ENCODE data around the gene GAS7. TPM values are rescaled to one million over a fixed set of nuclear protein-coding genes. Genes with fewer than 3 reads are reported as not detected.

The GAS7 gene
- total RNA-seq, 1 donor from 2014 or later, result 81.5 TPM

DNA sequence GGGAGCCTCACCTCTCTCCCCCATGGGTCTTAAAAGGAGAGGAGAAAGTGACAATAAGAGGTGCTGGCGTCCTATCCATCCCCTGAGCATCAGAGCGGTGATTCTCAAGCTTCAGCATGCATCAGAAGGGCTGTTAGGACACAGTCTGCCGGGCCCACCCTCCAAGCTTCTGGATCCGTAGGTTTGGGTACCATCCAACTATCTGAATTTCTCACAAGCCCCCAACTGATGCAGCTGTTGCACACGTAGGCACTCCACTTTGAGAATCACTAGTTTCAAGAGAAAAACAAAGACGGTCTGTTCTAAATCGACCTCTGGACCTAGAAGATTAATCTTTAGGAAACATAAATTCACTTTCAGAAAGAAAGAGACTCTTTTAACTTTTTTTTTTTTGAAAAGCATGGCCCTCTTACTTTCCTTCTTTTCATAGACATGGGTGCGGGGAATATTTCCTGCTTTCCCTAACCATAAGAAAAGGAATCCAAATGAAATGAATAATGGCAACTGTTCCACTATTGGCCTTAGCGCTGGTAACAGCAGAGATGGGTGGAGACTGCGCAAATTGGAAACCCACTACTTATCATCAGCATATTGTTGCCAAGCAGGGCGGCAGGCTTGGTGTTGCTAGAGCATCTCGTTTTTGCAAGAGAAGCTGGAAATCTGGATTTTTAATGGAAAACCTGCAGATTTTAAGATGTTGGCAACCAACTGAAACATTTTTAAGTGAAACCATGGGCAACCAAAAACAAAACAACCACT is 144.4 kb downstream of the GAS7 start:
- DNase-seq (ENCODE audit: low spot score), result no peak

DNA sequence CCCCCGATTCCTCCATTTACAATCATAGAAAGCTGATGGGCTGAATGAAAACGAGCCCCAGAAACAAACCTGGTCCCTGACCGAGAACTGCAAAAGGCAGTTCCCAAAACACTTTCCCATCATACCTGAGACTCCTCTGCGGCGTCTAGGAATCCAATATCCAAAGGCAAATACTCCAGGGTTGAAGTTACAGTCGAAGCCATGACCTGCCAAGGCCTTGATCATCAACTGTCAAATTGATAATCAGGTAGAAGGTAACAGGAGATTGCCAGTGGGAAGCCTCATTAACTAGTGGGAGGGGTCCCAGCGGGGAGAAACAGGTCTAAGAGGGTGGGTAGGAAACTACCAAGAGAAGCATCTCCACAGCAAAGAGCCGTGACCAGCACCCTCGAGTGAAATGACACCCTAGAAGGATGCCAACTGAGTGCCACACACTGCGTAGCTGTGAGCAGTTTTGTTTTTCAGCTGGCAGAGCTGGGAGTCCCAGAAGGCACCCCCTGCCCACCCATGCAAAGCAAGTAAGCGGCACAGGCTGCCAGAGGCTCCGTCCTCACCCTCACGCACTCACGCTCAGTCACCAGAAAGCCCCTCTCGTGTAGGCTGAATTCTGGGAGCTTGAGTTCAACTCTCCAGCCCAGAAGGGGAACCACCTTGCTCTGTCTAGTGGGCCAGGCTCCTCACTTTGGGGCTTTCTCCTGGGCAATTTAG is 146.1 kb downstream of the GAS7 start:
- DNase-seq (ENCODE audit: low spot score), result no peak

DNA sequence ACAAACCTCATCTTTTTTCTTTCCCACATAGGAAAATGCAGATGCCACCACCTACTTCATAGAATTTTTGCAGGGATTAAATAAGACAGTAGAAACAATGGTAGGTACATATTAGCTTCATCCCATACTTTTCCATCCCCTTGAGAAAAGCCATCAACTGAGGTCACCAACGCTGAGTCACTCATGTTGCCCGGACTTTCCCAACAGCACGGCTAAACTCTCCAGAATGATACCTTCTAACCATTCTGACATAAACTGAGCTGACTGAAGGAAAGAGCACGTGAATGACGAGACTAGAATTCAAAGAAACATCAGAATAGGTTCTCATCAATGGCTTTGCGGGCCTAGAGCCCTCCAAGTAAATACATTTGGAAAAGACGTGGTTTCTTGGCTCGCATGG is 147.3 kb downstream of the GAS7 start:
- DNase-seq (ENCODE audit: low spot score), result no peak

DNA sequence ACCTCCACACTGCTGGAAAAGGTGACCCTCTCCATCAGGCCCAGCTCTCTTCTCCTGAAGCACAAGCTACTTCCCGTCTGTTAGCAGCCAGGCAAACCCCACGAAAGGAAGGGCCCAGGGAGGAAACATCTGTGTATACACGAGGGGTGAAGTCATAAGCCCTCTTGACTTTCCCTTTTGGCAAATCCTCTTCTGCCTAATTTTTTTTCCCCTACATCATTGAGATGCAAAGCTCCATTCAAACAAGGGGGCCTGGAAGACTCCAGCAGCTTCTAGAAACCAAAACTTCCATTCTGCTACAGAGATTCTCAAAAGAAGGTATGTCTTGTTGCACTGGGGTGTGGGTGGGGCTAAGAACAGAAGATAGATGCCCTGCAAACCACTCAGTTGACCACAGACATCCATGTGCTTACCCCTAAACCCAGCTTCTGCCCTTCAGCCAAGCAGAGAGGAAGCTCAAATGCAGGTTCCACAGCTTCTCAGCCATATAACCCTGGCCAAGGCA is 147.8 kb downstream of the GAS7 start:
- no peak for DNase-seq (ENCODE audit: low spot score)

DNA sequence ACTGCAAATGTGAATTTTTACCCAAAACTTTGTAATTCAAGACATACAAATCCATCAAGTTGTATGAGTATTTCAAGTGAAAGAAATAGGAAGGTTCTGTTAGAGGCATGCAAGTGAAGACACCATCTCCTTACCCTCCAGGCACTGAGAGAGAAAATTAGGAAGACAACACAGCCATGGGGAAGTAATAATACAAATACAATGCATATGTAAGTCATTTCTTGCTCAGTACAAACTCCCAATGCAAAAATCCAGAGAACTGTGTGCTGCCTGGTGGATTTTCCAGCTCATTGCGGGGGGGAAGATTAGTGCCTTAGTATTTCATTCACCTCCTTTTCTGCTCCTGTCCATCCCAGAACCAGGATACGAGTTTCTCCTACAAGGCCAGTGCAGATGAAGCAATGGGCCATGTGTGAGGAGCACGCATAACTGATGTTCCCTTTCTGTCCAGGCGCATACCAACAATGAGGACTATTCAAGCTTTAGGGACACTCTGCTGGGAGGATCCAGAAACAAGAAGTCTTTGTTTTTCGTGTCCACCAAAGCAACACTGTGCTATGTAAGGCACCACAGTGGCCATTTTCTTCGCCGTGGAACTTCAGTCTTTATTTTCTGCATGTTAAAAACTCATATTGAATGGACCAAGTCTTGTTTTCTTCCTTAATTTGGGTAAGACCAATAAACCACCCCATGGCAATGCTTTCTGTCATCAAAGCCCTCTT is 149.6 kb downstream of the GAS7 start:
- DNase-seq (ENCODE audit: low spot score), result no peak

DNA sequence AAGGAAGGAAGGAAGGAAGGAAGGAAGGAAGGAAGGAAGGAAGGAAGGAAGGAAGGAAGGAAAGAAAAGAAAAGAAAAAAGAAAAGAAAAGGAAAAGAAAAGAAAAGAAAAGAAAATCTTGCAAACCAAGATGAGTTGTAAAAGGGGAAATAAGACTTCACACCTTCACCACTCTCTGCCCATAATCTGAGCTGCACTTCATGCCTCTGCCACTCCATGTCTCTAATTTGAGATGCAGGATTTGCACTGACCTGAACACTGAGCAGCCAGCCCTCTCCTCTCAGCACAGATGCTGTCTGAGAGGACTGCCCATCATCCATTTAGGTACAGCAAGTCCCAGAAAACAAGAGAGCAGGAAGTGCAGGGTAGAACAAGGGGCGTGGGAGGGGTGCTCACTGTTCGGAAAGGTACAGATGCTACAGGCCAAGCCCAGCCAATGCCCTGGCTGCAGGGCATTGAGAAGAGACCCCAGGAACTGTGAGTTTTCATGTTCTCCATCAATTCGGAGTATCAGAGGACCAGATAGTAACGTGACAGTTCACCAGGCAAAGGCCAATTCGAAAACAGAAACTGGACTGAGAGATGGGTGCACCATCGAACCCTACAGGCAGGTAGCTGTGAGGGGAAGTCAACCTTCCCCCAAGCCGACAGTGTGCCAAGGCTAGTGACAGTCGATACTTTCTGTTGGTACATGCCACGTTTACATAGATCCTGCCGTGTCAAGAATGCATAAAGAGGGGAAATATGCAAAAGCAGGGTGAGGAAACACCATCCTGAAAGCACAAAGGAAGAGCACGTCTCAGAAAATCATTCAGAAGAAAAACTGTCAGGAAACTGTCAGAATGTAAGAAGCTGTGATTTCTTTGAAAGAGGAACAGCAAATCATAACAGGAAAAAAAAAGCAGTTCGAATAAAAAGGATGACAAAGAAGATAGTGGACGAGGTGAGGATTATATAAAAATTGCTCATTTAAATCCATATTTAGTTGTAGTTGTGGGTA is 151.3 kb downstream of the GAS7 start:
- DNase-seq (ENCODE audit: low spot score), result no peak

DNA sequence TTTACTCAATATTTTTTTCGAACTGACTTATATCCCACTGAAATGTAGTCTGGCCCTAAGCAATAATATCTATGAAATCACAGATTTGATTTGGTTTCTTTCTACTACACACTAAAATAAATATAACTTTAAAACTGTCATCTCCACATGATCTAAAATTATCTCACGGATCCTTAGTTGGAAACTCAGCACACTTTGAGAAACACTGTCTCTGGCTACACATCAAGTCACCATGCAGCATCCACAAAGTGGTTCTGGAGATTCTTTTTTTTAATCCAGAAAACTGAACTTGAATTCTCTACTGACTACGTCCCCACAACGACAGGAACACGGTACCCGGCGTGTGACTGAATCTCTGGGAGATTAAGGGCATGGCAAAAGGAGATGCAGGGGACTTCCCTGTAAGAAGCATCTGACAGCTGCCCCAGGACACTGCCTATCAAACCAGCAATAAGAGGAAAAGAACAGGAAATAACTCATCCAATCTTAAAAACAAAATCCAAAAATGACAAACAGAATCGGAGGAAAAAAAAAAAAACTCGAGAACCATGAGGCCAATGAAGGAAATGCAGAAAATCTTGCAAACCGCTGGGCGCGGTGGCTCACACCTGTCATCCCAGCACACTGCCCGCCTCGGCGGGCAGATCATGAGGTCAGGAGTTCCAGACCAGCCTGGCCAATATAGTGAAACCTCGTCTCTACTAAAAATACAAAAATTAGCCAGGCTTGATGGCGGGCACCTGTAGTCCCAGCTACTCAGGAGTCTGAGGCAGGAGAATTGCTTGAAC is 152.3 kb downstream of the GAS7 start:
- DNase-seq (ENCODE audit: low spot score), result no peak

DNA sequence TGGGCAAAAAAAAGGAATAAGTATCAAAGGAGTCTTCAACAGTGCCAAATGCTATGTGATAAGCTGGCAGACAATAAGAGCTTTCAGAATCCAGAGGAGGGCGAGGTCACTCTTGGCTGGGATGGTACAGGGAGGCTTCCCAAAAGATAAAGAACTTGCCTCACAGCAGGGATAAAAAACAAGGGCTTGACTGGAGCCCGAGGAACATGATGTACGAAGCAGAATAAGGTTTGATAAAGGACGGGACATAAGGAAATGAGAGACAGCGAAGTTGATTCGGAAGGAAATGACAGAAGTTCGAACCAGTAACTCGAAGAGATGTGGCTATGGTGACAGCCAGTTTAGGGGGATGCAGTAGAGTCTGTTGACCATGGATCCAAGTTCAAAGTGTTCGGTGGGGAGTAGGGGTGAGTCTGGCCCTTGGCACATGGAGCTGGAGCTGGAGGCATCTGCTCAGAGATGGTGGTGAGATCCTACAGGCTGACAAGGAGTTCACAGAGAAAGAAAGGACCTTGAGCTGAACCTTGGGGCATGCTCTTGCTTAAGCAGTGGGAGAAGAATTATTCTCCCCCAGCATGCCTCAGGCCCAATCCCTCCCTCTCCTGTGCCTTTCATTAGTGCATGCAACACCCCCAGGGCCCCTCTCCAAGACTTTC is 155.7 kb downstream of the GAS7 start:
- no peak for DNase-seq (ENCODE audit: low spot score)

DNA sequence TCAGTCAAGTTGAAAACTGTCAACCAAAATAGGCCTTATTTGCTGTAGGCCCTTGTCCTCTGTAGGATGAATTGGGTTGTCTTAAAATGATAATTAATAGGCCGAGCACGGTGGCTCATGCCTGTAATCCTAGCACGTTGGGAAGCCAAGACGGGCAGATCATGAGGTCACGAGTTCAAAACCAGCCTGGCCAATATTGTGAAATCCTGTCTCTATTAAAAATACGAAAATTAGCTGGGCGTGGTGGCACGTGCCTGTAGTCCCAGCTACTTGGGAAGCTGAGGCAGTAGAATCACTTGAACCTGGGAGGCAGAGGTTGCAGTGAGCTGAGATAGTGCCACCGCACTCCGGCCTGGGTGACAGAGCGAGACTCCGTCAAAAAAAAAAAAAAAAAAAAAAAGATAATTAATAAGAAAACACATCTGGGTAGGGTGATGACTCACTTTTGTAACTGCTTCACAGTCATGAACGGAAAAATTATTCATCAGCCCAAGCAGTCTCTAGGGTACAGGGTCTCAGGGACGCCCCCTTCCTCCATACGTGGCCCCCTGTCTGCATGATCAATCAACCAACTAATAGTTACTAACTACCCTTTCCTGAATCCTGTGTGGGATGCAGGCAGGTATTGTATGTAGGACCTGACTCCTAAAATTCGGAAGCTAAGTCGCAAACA is 156.4 kb downstream of the GAS7 start:
- DNase-seq (ENCODE audit: low spot score), result no peak

DNA sequence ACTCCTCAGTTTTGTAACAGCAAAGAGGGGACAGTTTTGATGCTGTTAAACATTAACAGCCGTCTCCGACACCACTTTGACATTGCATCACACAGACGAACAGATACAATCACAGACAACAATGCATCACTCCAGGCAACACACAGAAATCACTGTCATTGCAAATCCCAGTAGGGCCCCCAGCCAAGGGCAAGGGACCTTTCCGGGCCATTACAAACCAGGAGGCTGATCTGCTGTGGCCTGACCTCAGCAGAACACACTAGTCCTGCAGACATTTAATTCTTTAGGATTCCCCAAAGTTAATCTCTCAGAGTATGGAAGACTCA is 157.2 kb downstream of the GAS7 start:
- DNase-seq (ENCODE audit: low spot score), result no peak

DNA sequence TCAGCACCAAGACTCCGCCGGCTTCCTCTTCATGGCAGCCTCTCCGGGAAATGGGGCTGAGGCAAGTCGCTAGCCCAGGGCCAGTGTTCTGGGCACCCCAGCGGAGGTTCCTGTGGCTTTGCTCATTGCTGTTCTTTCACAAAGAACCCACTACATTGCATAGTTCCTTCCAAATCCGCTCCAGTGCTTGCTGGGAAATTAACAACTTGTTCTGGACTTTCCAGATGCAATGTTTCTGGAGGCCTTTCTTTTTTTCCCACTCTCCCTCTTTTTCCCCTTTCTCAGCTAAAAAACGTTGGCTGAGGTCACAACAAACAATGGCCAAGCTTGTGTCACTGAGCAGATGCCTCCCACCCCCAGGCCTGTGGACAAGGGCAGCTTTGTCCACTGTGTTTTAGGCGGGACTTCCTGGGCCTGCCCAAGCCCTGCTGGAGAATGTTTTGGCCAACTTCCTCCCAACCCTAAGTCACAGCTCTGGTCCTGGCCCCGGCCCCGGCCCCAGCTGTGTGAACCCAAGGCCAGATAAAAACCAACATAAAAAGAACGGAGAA is 161.8 kb downstream of the GAS7 start:
- DNase-seq (ENCODE audit: low spot score), result no peak

DNA sequence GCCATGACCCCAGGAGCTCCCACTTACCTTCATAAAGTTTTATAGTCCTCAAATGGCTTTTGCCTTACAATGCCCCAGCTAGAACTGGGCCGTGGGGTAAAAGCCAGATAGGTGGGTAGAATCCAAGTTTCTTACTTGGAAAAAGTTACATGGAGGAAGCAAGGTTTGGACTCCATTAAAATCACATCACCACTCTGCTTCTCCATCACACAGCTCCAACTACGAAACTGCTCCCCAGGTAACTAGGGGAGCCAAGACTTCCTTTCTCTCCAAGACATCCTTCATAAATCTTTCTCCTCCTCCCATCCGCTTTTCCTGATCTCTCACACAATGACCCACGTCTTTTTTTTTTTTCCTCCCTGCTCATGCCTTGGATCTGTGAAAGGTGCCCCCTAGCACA is 162.5 kb downstream of the GAS7 start:
- DNase-seq (ENCODE audit: low spot score), result no peak

DNA sequence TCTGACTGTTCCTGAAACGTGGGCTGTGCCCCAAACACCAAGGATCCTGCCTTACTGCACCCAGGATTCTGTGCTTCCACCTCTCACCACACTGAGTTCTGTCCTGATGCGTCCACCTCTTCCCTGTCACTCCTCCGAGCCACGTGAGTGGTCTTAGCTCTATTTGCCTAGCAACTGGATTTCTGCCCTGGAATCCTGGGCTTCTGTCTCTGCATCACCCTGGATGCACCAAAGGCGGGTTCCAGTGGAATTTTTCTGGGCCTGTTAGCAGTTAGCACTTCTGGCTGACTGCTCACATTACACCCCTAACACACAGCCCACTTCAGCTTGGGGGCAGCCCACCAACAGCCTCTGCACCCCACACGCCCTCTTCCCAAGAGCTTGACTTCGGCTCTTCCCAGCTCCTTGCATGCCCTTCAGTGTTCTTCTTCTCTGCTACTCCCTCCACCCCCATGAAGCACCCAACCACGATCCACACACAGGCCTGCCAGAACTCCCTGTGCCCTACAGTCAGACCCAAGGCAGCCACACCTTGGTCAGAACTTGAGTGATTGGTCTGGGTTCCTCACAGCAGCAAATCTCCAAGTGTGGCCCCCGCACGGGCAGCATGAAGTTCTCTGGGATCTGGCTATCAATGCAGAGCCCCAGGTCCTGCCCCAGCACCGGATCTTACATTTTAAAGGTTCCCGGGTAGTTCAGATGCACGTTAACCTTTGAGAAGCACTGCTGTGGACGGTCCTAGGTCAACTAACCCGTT is 163.5 kb downstream of the GAS7 start:
- DNase-seq (ENCODE audit: low spot score), result no peak

DNA sequence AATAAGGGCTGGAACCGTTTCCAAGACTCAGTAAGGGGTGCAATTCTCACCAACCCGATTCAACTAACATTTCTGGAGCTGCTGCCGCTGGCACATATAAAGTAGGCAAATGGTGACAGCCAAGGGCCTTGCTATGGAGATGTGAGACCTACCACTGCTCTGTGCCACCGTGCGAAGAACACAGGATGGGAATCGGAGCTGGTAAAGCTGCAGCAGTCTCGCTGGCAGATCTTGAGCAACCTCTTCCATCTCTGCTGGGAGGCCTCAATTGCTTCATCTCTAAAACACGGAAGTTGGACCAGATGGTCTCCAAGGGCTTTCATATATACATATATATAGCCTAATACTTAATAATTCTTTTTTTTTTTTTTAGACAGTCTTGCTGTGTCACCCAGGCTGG is 164.4 kb downstream of the GAS7 start:
- no peak for DNase-seq (ENCODE audit: low spot score)

DNA sequence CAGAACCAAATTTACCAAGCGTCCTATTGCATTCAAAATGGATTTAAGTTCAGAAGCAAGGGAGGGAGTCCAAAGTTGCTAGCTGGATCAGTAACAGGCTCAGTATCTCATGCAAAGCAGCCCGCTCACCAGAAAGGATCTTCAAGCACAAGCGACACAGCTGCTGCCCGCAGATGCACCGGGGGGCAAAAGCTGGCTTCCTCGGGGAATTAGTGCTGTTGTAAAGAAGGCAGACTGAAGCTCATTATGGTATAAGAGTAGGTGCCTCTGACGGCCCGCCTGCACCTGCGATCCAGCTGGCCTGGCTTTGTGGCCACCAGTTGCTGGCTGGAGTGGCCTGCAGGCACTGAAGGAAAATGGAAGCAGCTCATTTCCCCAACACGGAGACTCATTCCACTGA is 165.0 kb downstream of the GAS7 start:
- no peak for DNase-seq (ENCODE audit: low spot score)

DNA sequence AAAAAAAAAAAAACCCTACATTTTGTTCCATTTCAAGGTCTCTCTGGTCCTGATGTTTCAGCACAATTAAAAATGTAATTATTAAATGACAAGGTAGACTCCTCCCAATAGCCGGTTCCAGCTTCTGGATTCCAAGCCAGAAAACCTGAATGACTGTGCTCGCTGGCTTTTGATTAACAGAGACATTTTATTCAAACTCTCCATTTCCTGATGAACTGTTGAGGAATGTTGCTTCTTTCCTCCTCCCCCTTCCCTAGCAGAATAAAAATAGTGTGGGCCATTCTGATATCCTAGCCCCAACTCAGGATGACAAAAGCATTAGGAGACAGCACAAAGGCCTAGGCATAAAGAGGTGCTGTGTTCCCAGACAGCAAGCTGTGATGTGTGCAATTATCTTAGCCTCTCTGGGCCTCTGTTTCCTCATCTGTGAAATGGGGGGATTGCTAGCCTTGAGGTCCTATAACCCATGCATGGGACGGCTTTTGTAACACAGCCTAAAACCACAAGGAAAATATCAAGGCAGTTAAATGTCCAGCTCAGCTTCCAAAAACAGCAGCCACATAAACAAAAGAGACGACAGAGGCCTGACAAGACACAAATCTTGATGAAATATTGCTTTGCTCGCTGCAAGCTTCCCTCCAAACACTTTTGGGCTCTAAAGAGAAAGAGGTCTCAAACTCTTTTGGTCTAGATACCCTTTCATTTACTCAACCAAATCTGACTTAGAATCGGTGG is 166.1 kb downstream of the GAS7 start:
- DNase-seq (ENCODE audit: low spot score), result no peak

DNA sequence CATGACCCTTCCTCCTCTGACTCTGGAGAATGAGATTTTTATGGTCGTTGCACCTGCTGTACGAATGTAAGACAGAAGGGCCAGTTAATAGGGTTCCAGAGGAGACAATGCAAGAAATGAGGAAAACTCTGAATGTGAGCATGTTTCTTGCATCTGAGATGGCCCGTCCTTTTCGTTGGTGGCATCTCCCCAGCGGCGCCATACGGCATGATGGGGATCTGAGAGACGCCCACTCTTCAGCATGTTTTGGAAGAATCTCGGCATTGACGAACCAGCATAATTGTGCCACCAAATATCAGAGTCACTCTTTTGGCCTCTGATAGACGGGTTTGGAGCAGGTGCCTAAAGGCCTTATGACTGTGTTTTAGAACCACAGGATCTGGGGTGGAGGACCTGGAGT is 166.8 kb downstream of the GAS7 start:
- no peak for DNase-seq (ENCODE audit: low spot score)

Data from mesenteric fat pad (tissue), 1 donor.